Lower leg skin (tissue), 3 donors: ENCODE results near the gene RAB29.

Experiments used
- CTCF ChIP-seq, 3 donors: fragments of 450-650 bp; IDR thresholded peaks; one replicate each; pipeline ENCODE4 v1.5.1; 2016; ENCODE audit warnings: antibody characterized with exemption in 3 of 3, mild to moderate bottlenecking in 3 of 3, moderate library complexity in 2 of 3
- POLR2A ChIP-seq, 2 donors: fragments of 450-650 bp; IDR thresholded peaks; one replicate each; pipeline ENCODE4 v1.6.1; 2016 to 2017; ENCODE audit warnings: antibody characterized with exemption in 2 of 2, mild to moderate bottlenecking in 1 of 2, moderate library complexity in 1 of 2

- TF ChIP-seq CTCF (IDR thresholded peaks at IDR 0.05): no peak
- TF ChIP-seq POLR2A (IDR thresholded peaks at IDR 0.05): no peak
Observed at GRCh38 chr1:205766038-205766437, 9.2 kb downstream of the RAB29 start.
